Measurements from ENCODE around the gene ELP2. TPM values are rescaled to one million over a fixed set of nuclear protein-coding genes. Genes with fewer than 3 reads are reported as not detected.

Gene ELP2
- total and polyA plus RNA-seq, 12 donors, result 27.4 to 150 (median 67.1) TPM

DNA sequence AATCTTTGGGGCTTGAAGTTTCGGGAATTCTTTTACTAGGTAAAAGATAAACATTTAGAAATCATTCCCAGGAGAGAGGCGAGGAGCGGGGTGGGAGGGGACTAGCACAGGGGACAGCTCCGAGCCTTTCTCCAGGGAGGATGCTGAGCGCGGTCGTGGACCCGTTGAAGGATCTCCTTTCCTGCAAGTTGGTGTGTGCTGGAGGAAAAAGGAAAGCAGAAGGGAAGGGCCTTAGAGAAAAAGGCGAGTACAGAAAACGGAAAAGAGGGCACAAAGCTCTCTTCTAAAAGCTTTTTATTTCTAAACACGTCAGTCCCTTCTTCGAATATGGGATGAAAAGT, 1.2 kb upstream of the ELP2 start:
- WGBS, 4 donors, result 0 to 2% (median 1%) methylated on average over 12 of the region's 12 CpGs
- TF ChIP-seq CTCF (IDR thresholded peaks at IDR 0.05), result no peak
- no peak for TF ChIP-seq POLR2A (IDR thresholded peaks at IDR 0.05)
- Histone ChIP-seq H3K27ac (peak overlapping the region in 2 of 5 donors; percentile 97 to 98), H3K9me3 (replicated peaks in 1 of 3) (no peaks in the 10 kb centered on the region), H3K4me3 (peak overlapping the region in 3 of 4 donors; percentile 38 to 90 (median 86)), H3K36me3 (replicated peaks in 1 of 2) (peaks cover 0 to 7% of the 10 kb centered on the region in 2 donors), H3K4me1 (replicated peaks in 1 of 2) (peaks cover 9 to 27% of the 10 kb centered on the region in 2 donors), H3K27me3 (no peaks in the 10 kb centered on the region)
- peak in 5 of 7 donors; percentile 15 to 33 (median 22) for DNase-seq
- intact Hi-C loops (cut with DNase I), result no loop called here

- intact Hi-C loops (cut with DNase I), result no loop called here
- no peaks in the 10 kb centered on the region for H3K27me3 ChIP-seq
- no peaks in the 10 kb centered on the region for H3K9me3 ChIP-seq (replicated peaks in 1 of 3)
- H3K4me3 ChIP-seq, result peak overlapping the region; percentile 38 to 90 (median 86)
- H3K36me3 ChIP-seq (replicated peaks in 1 of 2), result peaks cover 0 to 7% of the 10 kb centered on the region in 2 donors
- peaks cover 9 to 27% of the 10 kb centered on the region in 2 donors for H3K4me1 ChIP-seq (replicated peaks in 1 of 2)
- 0% methylated on average over 5 to 37 of the region's 37 CpGs for WGBS, 4 donors
- TF ChIP-seq POLR2A (IDR thresholded peaks at IDR 0.05), result peak in 1 of 2 donors; percentile 33
- no peak for TF ChIP-seq CTCF (IDR thresholded peaks at IDR 0.05)
- no peak for DNase-seq
- H3K27ac ChIP-seq, result peak overlapping the region; percentile 93 to 100 (median 97)
Observed at GRCh38 chr18:36128907-36129299, 796 bp upstream of the ELP2 start.

DNA sequence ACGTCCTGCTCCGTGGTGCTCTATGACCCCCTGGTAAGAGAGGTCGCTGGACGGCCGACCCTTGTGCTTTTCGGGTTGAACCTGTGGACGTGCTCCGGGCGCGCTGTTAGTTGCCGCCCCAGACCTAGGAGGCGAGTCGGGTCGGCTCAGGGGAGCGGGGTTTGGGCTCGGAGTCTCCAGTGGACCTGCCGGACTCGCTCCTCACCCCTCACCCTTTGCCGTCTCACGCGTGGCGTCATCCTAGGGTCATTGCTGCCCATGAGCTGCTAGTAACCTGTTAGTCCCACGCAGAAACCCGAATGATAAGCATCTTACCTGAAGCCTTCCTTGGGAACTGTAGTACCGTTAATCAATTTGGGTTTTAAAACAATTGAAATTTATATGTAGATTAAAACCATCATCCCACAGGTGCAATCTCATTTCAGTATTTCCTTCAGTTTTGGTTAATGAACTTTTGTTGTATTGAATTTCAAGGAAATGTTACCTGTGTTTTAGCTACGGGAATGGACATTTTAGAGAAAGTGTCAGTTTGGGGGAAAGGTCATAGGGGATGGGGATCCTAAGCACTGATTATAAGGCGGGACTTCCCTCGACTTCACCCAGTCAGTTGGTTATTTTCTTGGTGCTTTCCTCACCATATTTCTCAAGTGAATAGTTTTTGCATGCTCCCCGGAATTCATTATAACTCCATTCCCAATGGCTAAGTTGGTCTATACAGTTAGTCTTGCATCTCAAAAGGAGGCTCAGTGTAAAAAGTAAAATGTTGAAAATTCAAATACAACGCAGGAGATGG, 536 bp downstream of the ELP2 start:
- Histone ChIP-seq H3K36me3 (replicated peaks in 1 of 2) (peaks cover 0 to 4% of the 10 kb centered on the region in 2 donors), H3K27ac (peak overlapping the region; percentile 93 to 100 (median 97)), H3K4me1 (replicated peaks in 1 of 2) (peaks cover 9 to 27% of the 10 kb centered on the region in 2 donors), H3K4me3 (peak overlapping the region; percentile 48 to 90 (median 86)), H3K9me3 (replicated peaks in 1 of 3) (no peaks in the 10 kb centered on the region), H3K27me3 (no peaks in the 10 kb centered on the region)
- intact Hi-C loops (cut with DNase I), result no loop called here
- 2 to 5% (median 4%) methylated on average over 17 to 30 of the region's 30 CpGs for WGBS, 4 donors
- TF ChIP-seq POLR2A (IDR thresholded peaks at IDR 0.05) (no peak), CTCF (IDR thresholded peaks at IDR 0.05) (no peak)
- DNase-seq, result no peak

- intact Hi-C loops (cut with DNase I), result no loop called here
- peaks cover 0 to 5% of the 10 kb centered on the region in 2 donors for H3K36me3 ChIP-seq (replicated peaks in 1 of 2)
- no peaks in the 10 kb centered on the region for H3K27me3 ChIP-seq
- 89 to 93% (median 92%) methylated on average over 21 to 26 of the region's 26 CpGs for WGBS, 4 donors
- TF ChIP-seq CTCF (IDR thresholded peaks at IDR 0.05) (no peak), POLR2A (IDR thresholded peaks at IDR 0.05) (no peak)
- H3K27ac ChIP-seq, result no peak overlapping the region
- peaks cover 9 to 27% of the 10 kb centered on the region in 2 donors for H3K4me1 ChIP-seq (replicated peaks in 1 of 2)
- no peak for DNase-seq
- peak overlapping the region in 1 of 4 donors; percentile 90 for H3K4me3 ChIP-seq
- no peaks in the 10 kb centered on the region for H3K9me3 ChIP-seq (replicated peaks in 1 of 3)
Observed at GRCh38 chr18:36130883-36131653, 1.4 kb downstream of the ELP2 start.

Measured in adrenal gland (tissue), 12 donors.